Sigmoid colon (tissue), 4 donors: ENCODE data around the gene GSE1.
"Not testable (repeated sequence)": the region's sequence is repeated elsewhere in the genome, so short reads cannot be mapped to it uniquely, and the experiment has no call there.

Experiments used
- CTCF ChIP-seq, 4 experiments: fragments of 450-650 bp in 3 of 4; fragments of 200-600 bp in 1 of 4; IDR thresholded peaks; one replicate each; pipeline ENCODE4 v1.5.1; 2016 to 2019; ENCODE audit warnings: antibody characterized with exemption in 4 of 4, mild to moderate bottlenecking in 3 of 4, moderate library complexity in 2 of 4
- EP300 ChIP-seq, 4 donors: sonication (generic); formaldehyde crosslinking; IDR thresholded peaks; one replicate each; pipeline ENCODE4 v1.6.1; 2017; ENCODE audit warnings: antibody characterized with exemption in 4 of 4

GRCh38 chr16:85592277-85592676 lies 20.8 kb upstream of the GSE1 start:
- not testable (repeated sequence) for TF ChIP-seq CTCF, EP300 (IDR thresholded peaks at IDR 0.05)
